ENCODE data around the gene SYT9.

SYT9 gene

DNA sequence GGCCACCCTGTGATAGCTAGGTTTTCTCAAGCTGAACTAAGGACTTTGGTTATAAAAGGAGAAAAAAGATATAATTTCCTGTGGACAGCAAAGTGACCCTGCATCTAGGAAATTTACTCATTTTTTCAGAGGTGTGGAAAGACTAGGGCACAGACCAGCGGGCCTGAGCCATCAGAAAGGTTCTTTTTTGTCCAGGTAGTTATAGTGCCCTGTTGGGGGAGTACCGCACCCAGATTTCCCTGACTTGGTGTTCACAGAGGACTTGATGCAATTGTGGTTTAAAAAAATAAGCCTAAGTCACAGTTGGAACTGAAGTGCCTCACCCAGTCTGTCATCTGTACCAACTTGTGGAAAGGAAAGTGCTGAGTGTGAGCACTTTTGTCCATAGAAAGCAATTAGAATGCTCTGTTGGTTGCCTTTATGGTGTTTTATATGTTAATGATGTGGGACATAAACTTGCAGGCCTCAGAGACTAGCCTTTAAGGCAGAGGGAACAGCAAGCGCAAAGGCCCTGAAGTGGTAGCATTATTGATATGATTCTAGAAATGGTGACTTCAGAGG lies 3.1 kb downstream of the SYT9 start:
- TF ChIP-seq, protein P1, sequence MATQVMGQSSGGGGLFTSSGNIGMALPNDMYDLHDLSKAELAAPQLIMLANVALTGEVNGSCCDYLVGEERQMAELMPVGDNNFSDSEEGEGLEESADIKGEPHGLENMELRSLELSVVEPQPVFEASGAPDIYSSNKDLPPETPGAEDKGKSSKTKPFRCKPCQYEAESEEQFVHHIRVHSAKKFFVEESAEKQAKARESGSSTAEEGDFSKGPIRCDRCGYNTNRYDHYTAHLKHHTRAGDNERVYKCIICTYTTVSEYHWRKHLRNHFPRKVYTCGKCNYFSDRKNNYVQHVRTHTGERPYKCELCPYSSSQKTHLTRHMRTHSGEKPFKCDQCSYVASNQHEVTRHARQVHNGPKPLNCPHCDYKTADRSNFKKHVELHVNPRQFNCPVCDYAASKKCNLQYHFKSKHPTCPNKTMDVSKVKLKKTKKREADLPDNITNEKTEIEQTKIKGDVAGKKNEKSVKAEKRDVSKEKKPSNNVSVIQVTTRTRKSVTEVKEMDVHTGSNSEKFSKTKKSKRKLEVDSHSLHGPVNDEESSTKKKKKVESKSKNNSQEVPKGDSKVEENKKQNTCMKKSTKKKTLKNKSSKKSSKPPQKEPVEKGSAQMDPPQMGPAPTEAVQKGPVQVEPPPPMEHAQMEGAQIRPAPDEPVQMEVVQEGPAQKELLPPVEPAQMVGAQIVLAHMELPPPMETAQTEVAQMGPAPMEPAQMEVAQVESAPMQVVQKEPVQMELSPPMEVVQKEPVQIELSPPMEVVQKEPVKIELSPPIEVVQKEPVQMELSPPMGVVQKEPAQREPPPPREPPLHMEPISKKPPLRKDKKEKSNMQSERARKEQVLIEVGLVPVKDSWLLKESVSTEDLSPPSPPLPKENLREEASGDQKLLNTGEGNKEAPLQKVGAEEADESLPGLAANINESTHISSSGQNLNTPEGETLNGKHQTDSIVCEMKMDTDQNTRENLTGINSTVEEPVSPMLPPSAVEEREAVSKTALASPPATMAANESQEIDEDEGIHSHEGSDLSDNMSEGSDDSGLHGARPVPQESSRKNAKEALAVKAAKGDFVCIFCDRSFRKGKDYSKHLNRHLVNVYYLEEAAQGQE (IDR thresholded peaks at IDR 0.05; ENCODE audit: low read depth): no peak
- TF ChIP-seq TEAD4 (IDR thresholded peaks at IDR 0.05): no peak
- TF ChIP-seq CREB1 (IDR thresholded peaks at IDR 0.05; ENCODE audit: low read depth): no peak
- TF ChIP-seq YY1 (IDR thresholded peaks at IDR 0.05; ENCODE audit: low read depth): no peak
- no peak for TF ChIP-seq EP300 (IDR thresholded peaks at IDR 0.05; ENCODE audit: borderline replicate concordance)
- TF ChIP-seq CEBPB (IDR thresholded peaks at IDR 0.05): no peak

DNA sequence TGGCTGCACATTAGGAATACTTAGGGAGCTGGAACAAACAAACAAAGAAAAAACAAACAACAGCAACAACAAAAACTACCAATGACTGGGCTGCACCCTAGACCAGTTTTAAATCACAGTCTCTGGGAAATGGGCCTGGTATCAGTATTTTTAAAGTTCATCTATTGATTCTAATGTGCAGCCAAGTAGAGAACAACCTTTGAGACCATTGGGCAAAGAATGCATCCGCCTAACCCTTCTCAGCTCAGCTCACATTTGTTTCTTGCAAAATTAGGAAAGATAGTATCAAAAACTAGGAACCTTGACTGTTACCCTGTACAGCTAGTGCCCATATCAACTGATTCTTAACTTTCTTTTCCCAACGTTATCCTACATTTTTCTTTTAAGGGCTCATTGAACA lies 5.2 kb downstream of the SYT9 start:
- TF ChIP-seq TAF1 (IDR thresholded peaks at IDR 0.05; ENCODE audit: low read depth) (no peak), CREB1 (IDR thresholded peaks at IDR 0.05; ENCODE audit: low read depth) (no peak), ZBTB7A (IDR thresholded peaks at IDR 0.05; ENCODE audit: low read depth) (no peak), RAD21 (IDR thresholded peaks at IDR 0.05; ENCODE audit: low read depth) (no peak), EP300 (IDR thresholded peaks at IDR 0.05; ENCODE audit: borderline replicate concordance) (no peak), TEAD4 (IDR thresholded peaks at IDR 0.05) (no peak), NFIC (IDR thresholded peaks at IDR 0.05) (no peak), CEBPB (IDR thresholded peaks at IDR 0.05) (no peak), YY1 (IDR thresholded peaks at IDR 0.05; ENCODE audit: low read depth) (no peak), TCF12 (IDR thresholded peaks at IDR 0.05; ENCODE audit: low read depth) (no peak), EGR1 (IDR thresholded peaks at IDR 0.05) (no peak), FOXM1 (IDR thresholded peaks at IDR 0.05; ENCODE audit: borderline replicate concordance, low read depth) (no peak)
- TF ChIP-seq, protein P1 (IDR thresholded peaks at IDR 0.05; ENCODE audit: low read depth): no peak
- TF ChIP-seq, protein P2, sequence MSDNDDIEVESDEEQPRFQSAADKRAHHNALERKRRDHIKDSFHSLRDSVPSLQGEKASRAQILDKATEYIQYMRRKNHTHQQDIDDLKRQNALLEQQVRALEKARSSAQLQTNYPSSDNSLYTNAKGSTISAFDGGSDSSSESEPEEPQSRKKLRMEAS (IDR thresholded peaks at IDR 0.05): no peak
- TF ChIP-seq, protein P3, sequence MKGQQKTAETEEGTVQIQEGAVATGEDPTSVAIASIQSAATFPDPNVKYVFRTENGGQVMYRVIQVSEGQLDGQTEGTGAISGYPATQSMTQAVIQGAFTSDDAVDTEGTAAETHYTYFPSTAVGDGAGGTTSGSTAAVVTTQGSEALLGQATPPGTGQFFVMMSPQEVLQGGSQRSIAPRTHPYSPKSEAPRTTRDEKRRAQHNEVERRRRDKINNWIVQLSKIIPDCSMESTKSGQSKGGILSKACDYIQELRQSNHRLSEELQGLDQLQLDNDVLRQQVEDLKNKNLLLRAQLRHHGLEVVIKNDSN (IDR thresholded peaks at IDR 0.05): no peak

DNA sequence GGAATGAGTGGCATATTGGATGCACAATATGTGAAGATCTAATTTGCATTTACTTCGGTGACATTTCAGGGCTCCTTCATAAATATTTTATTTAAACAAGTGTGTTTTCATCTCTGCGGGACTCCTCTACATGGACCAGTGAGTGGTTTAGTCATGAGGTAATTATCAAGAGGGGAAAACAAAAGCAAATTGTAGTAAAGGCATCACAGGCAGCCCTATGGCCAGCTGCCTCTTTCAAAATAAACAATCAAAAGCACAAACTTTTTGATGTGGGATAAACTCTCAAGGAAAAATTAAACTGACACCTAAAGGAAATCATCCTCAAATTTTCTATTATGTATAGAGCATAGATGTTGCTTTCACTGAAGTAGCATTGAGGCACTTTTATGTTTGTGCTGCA lies 6.0 kb downstream of the SYT9 start:
- TF ChIP-seq YY1 (IDR thresholded peaks at IDR 0.05; ENCODE audit: low read depth) (no peak), EGR1 (IDR thresholded peaks at IDR 0.05) (no peak), CREB1 (IDR thresholded peaks at IDR 0.05; ENCODE audit: low read depth) (no peak), TCF12 (IDR thresholded peaks at IDR 0.05; ENCODE audit: low read depth) (no peak), EP300 (IDR thresholded peaks at IDR 0.05; ENCODE audit: borderline replicate concordance) (no peak), CEBPB (IDR thresholded peaks at IDR 0.05) (no peak), TAF1 (IDR thresholded peaks at IDR 0.05; ENCODE audit: low read depth) (no peak), RAD21 (IDR thresholded peaks at IDR 0.05; ENCODE audit: low read depth) (no peak), TEAD4 (IDR thresholded peaks at IDR 0.05) (no peak), ZBTB7A (IDR thresholded peaks at IDR 0.05; ENCODE audit: low read depth) (no peak), FOXM1 (IDR thresholded peaks at IDR 0.05; ENCODE audit: borderline replicate concordance, low read depth) (no peak), NFIC (IDR thresholded peaks at IDR 0.05) (no peak)
- TF ChIP-seq, protein P1 (IDR thresholded peaks at IDR 0.05; ENCODE audit: low read depth): no peak
- TF ChIP-seq, protein P3 (IDR thresholded peaks at IDR 0.05): no peak
- TF ChIP-seq, protein P2 (IDR thresholded peaks at IDR 0.05): no peak

DNA sequence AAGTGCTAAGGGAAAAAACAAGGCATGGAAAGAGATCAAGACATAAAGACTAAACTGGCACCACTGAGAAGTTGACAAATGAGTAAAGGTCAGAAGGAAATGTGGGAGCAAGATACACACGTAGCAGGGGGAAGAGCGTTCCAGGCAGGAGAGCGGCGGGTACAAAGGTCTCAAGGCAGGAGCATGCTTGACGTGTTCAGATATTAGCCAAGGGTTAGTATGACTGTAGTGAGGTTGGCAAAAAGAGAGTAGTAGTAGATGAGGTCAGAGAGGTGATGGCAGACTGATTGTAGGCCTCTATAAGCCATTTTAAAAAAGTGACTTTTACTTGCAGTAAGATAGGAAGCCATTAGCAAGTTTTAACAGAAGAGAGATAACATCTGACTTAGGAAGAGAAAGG lies 9.9 kb downstream of the SYT9 start:
- TF ChIP-seq EGR1 (IDR thresholded peaks at IDR 0.05): no peak
- TF ChIP-seq RAD21 (IDR thresholded peaks at IDR 0.05; ENCODE audit: low read depth): no peak
- TF ChIP-seq CREB1 (IDR thresholded peaks at IDR 0.05; ENCODE audit: low read depth): no peak
- TF ChIP-seq YY1 (IDR thresholded peaks at IDR 0.05; ENCODE audit: low read depth): no peak
- no peak for TF ChIP-seq ZBTB7A (IDR thresholded peaks at IDR 0.05; ENCODE audit: low read depth)
- TF ChIP-seq, protein P2 (IDR thresholded peaks at IDR 0.05): no peak
- TF ChIP-seq, protein P1 (IDR thresholded peaks at IDR 0.05; ENCODE audit: low read depth): no peak
- TF ChIP-seq FOXM1 (IDR thresholded peaks at IDR 0.05; ENCODE audit: borderline replicate concordance, low read depth): no peak
- no peak for TF ChIP-seq TCF12 (IDR thresholded peaks at IDR 0.05; ENCODE audit: low read depth)
- TF ChIP-seq EP300 (IDR thresholded peaks at IDR 0.05; ENCODE audit: borderline replicate concordance): no peak
- TF ChIP-seq TAF1 (IDR thresholded peaks at IDR 0.05; ENCODE audit: low read depth): no peak
- TF ChIP-seq CEBPB (IDR thresholded peaks at IDR 0.05): no peak
- no peak for TF ChIP-seq NFIC (IDR thresholded peaks at IDR 0.05)
- TF ChIP-seq TEAD4 (IDR thresholded peaks at IDR 0.05): no peak
- TF ChIP-seq, protein P3 (IDR thresholded peaks at IDR 0.05): no peak
